K562 (cell line): ENCODE results near the gene EMC10. TPM values are rescaled to one million over a fixed set of nuclear protein-coding genes. Genes with fewer than 3 reads are reported as not detected.

Experiments used
- BHLHE40 ChIP-seq: IDR thresholded peaks from 2 replicates; pipeline ENCODE4 v1.6.1; 2011; ENCODE audit warnings: low read length, improper control_type of control experiment
- BRCA1 ChIP-seq, 2 experiments: fragments of 450-650 bp in 1 of 2; sonication (generic) in 1 of 2; formaldehyde crosslinking in 1 of 2; IDR thresholded peaks; 2 replicates each; pipeline versions ENCODE4 v1.5.0 to v1.6.1; 2017 to 2020; ENCODE audit warnings: mild to moderate bottlenecking in 1 of 2, missing genetic modification reagents in 1 of 2
- CCNT2 ChIP-seq: IDR thresholded peaks from 2 replicates; pipeline ENCODE4 v1.6.1; 2011; ENCODE audit warnings: borderline replicate concordance, low read depth, mild to moderate bottlenecking, moderate library complexity, mixed read lengths, low read length; ENCODE audit not compliant: insufficient read length; ENCODE audit errors: extremely low read depth
- GATA2 ChIP-seq: sonication (generic); formaldehyde crosslinking; IDR thresholded peaks from 2 replicates; pipeline ENCODE4 v1.4.0; 2020; ENCODE audit warnings: mild to moderate bottlenecking, missing genetic modification reagents
- GATAD2A ChIP-seq: fragments of 450-650 bp; IDR thresholded peaks from 2 replicates; pipeline ENCODE4 v1.6.1; 2017
- SAP30 ChIP-seq: fragments of 200-600 bp; sonication (generic); IDR thresholded peaks from 2 replicates; pipeline ENCODE4 v1.6.1; 2012; ENCODE audit warnings: borderline replicate concordance, low read depth, mild to moderate bottlenecking, moderate library complexity, low read length, control low read depth, inconsistent platforms; ENCODE audit not compliant: insufficient read depth, poor library complexity, severe bottlenecking
- SNIP1 ChIP-seq: fragments of 450-650 bp; IDR thresholded peaks from 2 replicates; pipeline ENCODE4 v1.7.1; 2017; ENCODE audit warnings: low read depth, mild to moderate bottlenecking
- SP1 ChIP-seq: sonication (generic); formaldehyde crosslinking; IDR thresholded peaks from 2 replicates; pipeline ENCODE4 v1.8.1; 2022; ENCODE audit warnings: mild to moderate bottlenecking, missing genetic modification reagents
- TBP ChIP-seq: optimal IDR thresholded peaks from 2 replicates; pipeline ENCODE3; 2011; ENCODE audit warnings: low read depth, low read length, improper control_type of control experiment
- ZC3H8 ChIP-seq: fragments of 450-650 bp; IDR thresholded peaks from 2 replicates; pipeline ENCODE4 v1.6.1; 2017
- ZKSCAN3 ChIP-seq: fragments of 250-450 bp; sonication (Bioruptor Pico); IDR thresholded peaks from 2 replicates; pipeline ENCODE4 v1.4.0; 2020
- ZNF232 ChIP-seq: sonication (generic); formaldehyde crosslinking; IDR thresholded peaks from 2 replicates; pipeline ENCODE4 v1.8.0; 2022; ENCODE audit warnings: mild to moderate bottlenecking, missing genetic modification reagents
- ZNF263 ChIP-seq: sonication (generic); formaldehyde crosslinking; IDR thresholded peaks from 2 replicates; pipeline ENCODE4 v1.8.0; 2022; ENCODE audit warnings: mild to moderate bottlenecking, missing genetic modification reagents, borderline replicate concordance
- ZNF668 ChIP-seq: fragments of 250-450 bp; sonication (Bioruptor Pico); IDR thresholded peaks from 2 replicates; pipeline ENCODE4 v1.8.0; 2022; ENCODE audit warnings: mild to moderate bottlenecking, inconsistent platforms
- polyA plus RNA-seq, 8 experiments: library from polyadenylated mRNA; depleted of rRNA in 4 of 8; stranded (reverse) in 5 of 8; unstranded in 3 of 8; fragments of >200 nt; fragmentation: Nextera tagmentation in 2 of 8; fragmentation: Illumina TruSeq in 1 of 8; extraction: Ambion mirVana in 2 of 8; extraction: Trizol in 1 of 8; gene quantifications; 2 replicates each; pipeline versions ENCODE4 v1.2.1 to v1.2.3, GENCODE V29; 2011 to 2014; ENCODE audit warnings: inconsistent platforms in 1 of 8, missing spikeins in 1 of 8
- total RNA-seq, 7 experiments: library from RNA; depleted of rRNA in 6 of 7; stranded (reverse); fragments of >200 nt in 6 of 7; fragmentation: Illumina TruSeq in 2 of 7; extraction: Trizol in 2 of 7; gene quantifications; 2 replicates each; pipeline versions ENCODE4 v1.2.1 to v1.2.3, GENCODE V29; 2011 to 2021; ENCODE audit warnings: low replicate concordance in 1 of 7
- TF ChIP-seq, protein P1 (sequence below), 2 experiments: fragments of 450-650 bp in 1 of 2; sonication (generic) in 1 of 2; formaldehyde crosslinking in 1 of 2; IDR thresholded peaks; 2 replicates each; pipeline versions ENCODE4 v1.7.1 to v1.9.0; 2016 to 2022; ENCODE audit warnings: inconsistent platforms in 1 of 2, mild to moderate bottlenecking in 1 of 2, missing genetic modification reagents in 1 of 2
- TF ChIP-seq, protein P2 (sequence below): IDR thresholded peaks from 2 replicates; pipeline ENCODE4 v1.6.1; 2014; ENCODE audit warnings: antibody characterized with exemption
- TF ChIP-seq, protein P3 (sequence below): sonication (generic); formaldehyde crosslinking; IDR thresholded peaks from 2 replicates; pipeline ENCODE4 v1.8.1; 2023; ENCODE audit warnings: mild to moderate bottlenecking, missing genetic modification reagents

EMC10 gene
- total and polyA plus RNA-seq, 9 of the 15 experiments (the other 6 are each of a cell fraction or from before 2014, with no cell fraction given): 1.4 to 46.0 (median 13.1) TPM

DNA sequence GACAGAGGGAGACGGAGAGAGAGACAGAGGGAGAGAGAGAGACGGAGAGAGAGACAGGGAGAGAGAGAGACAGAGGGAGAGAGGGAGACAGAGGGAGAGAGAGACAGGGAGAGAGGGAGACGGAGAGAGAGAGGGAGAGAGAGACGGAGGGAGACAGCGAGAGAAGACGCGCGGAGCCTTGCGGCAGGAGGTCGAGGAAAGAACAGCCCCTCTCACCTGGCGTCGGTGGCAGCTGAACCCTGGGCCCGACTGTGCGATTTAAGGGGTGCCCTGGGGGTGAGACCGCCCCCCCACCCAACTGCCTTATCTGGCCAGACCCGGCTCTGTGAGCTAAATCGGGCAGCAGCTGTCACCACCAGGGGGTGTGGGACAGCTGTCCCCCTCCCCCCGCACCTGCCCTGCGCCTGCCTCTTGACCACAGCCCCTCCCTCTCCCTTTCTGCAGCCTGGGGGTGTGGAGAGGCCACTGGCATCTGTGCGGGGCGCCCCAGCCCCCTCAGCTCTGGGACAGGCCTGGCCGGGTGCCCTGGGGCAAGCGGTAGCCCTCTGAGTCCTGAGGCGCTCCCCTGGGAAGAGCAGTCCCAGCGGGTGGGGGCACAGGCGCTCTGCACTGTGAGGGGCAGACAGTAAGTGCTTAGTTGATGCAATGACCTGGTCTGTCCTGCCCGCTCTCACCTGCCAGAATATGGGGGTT, 23.9 kb downstream of the EMC10 start (continued):
- TF ChIP-seq, protein P1, sequence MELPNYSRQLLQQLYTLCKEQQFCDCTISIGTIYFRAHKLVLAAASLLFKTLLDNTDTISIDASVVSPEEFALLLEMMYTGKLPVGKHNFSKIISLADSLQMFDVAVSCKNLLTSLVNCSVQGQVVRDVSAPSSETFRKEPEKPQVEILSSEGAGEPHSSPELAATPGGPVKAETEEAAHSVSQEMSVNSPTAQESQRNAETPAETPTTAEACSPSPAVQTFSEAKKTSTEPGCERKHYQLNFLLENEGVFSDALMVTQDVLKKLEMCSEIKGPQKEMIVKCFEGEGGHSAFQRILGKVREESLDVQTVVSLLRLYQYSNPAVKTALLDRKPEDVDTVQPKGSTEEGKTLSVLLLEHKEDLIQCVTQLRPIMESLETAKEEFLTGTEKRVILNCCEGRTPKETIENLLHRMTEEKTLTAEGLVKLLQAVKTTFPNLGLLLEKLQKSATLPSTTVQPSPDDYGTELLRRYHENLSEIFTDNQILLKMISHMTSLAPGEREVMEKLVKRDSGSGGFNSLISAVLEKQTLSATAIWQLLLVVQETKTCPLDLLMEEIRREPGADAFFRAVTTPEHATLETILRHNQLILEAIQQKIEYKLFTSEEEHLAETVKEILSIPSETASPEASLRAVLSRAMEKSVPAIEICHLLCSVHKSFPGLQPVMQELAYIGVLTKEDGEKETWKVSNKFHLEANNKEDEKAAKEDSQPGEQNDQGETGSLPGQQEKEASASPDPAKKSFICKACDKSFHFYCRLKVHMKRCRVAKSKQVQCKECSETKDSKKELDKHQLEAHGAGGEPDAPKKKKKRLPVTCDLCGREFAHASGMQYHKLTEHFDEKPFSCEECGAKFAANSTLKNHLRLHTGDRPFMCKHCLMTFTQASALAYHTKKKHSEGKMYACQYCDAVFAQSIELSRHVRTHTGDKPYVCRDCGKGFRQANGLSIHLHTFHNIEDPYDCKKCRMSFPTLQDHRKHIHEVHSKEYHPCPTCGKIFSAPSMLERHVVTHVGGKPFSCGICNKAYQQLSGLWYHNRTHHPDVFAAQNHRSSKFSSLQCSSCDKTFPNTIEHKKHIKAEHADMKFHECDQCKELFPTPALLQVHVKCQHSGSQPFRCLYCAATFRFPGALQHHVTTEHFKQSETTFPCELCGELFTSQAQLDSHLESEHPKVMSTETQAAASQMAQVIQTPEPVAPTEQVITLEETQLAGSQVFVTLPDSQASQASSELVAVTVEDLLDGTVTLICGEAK (IDR thresholded peaks at IDR 0.05): no peak
- TF ChIP-seq, protein P1 (CRISPR knock-in tag; IDR thresholded peaks at IDR 0.05): no peak
- TF ChIP-seq SAP30 (no peak), ZNF263 (CRISPR knock-in tag) (peak; percentile 61; the same call in 1 of the 2 replicates), ZNF668 (no peak), GATA2 (CRISPR knock-in tag) (peak; percentile 71), BRCA1 (IDR thresholded peaks at IDR 0.05) (no peak), BRCA1 (CRISPR knock-in tag; IDR thresholded peaks at IDR 0.05) (no peak), SP1 (CRISPR knock-in tag) (peak; percentile 61), BHLHE40 (peak; percentile 52), CCNT2 (no peak), GATAD2A (no peak), TBP (no peak), ZKSCAN3 (no peak), ZNF232 (CRISPR knock-in tag) (no peak), ZC3H8 (no peak), SNIP1 (no peak)
- TF ChIP-seq, protein P2, sequence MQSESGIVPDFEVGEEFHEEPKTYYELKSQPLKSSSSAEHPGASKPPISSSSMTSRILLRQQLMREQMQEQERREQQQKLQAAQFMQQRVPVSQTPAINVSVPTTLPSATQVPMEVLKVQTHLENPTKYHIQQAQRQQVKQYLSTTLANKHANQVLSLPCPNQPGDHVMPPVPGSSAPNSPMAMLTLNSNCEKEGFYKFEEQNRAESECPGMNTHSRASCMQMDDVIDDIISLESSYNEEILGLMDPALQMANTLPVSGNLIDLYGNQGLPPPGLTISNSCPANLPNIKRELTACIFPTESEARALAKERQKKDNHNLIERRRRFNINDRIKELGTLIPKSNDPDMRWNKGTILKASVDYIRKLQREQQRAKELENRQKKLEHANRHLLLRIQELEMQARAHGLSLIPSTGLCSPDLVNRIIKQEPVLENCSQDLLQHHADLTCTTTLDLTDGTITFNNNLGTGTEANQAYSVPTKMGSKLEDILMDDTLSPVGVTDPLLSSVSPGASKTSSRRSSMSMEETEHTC: no peak
- TF ChIP-seq, protein P3, sequence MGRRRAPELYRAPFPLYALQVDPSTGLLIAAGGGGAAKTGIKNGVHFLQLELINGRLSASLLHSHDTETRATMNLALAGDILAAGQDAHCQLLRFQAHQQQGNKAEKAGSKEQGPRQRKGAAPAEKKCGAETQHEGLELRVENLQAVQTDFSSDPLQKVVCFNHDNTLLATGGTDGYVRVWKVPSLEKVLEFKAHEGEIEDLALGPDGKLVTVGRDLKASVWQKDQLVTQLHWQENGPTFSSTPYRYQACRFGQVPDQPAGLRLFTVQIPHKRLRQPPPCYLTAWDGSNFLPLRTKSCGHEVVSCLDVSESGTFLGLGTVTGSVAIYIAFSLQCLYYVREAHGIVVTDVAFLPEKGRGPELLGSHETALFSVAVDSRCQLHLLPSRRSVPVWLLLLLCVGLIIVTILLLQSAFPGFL (CRISPR knock-in tag): no peak
